H7 (cell line): ENCODE data around the gene LARP7. TPM values are rescaled to one million over a fixed set of nuclear protein-coding genes. Genes with fewer than 3 reads are reported as not detected.

Experiments
- total RNA-seq: library from RNA; depleted of rRNA; stranded (reverse); fragments of >200 nt; shearing (Covaris generic); gene quantifications from 2 replicates; pipeline ENCODE4 v1.2.3, GENCODE V29; 2014; rRNA removed

Gene LARP7
- total RNA-seq, 1 experiment from 2014 or later, result 28.5 TPM

Other genes starting within 250 kb of the LARP7 start
- gene NEUROG2, start 121.0 kb upstream of the LARP7 start, total RNA-seq, result not detected in 2 replicates
- 25.1 and 52.4 TPM in 2 replicates for gene ZGRF1, start 234 bp upstream of the LARP7 start, total RNA-seq